GM21423 (cell line): ENCODE measurements around the gene KCNC4.

Experiments used
- ATAC-seq: cut with Tn5 transposase; IDR thresholded peaks from one replicate; pipeline ENCODE4 v1.9.1; 2021; ENCODE audit warnings: mild to moderate bottlenecking, moderate library complexity; ENCODE audit not compliant: unreplicated experiment

The KCNC4 gene

GRCh38 chr1:110229348-110230001 is 19.4 kb downstream of the KCNC4 start:
- no peak for ATAC-seq

- ATAC-seq: no peak
Measured at GRCh38 chr1:110230381-110231199, 20.5 kb downstream of the KCNC4 start.

- ATAC-seq: no peak
Measured at GRCh38 chr1:110233861-110234260, 23.7 kb downstream of the KCNC4 start.

- no peak for ATAC-seq
Measured at GRCh38 chr1:110234691-110235090, 24.6 kb downstream of the KCNC4 start.

GRCh38 chr1:110235181-110235833 is 25.2 kb downstream of the KCNC4 start:
- no peak for ATAC-seq

- no peak for ATAC-seq
Measured at GRCh38 chr1:110235834-110236682, 25.9 kb downstream of the KCNC4 start.

GRCh38 chr1:110237386-110238152 is 27.5 kb downstream of the KCNC4 start:
- no peak for ATAC-seq

- ATAC-seq: no peak
Measured at GRCh38 chr1:110239441-110240430, 29.6 kb downstream of the KCNC4 start.

GRCh38 chr1:110240476-110241210 is 30.5 kb downstream of the KCNC4 start:
- ATAC-seq: no peak

GRCh38 chr1:110241516-110241915 is 31.4 kb downstream of the KCNC4 start:
- ATAC-seq: no peak

GRCh38 chr1:110242062-110242461 is 31.9 kb downstream of the KCNC4 start:
- ATAC-seq: no peak

GRCh38 chr1:110242731-110243130 is 32.6 kb downstream of the KCNC4 start:
- no peak for ATAC-seq

GRCh38 chr1:110243146-110243545 is 33.0 kb downstream of the KCNC4 start:
- ATAC-seq: no peak

GRCh38 chr1:110243574-110243973 is 33.5 kb downstream of the KCNC4 start:
- ATAC-seq: peak; percentile 46

- ATAC-seq: no peak
Measured at GRCh38 chr1:110245876-110246620, 35.9 kb downstream of the KCNC4 start.

GRCh38 chr1:110248746-110249145 is 38.6 kb downstream of the KCNC4 start:
- no peak for ATAC-seq

GRCh38 chr1:110249256-110249655 is 39.1 kb downstream of the KCNC4 start:
- ATAC-seq: no peak

- ATAC-seq: no peak
Measured at GRCh38 chr1:110250008-110250407, 39.9 kb downstream of the KCNC4 start.
